GM19455 (cell line): Measurements from ENCODE around the gene CRISPLD2.
"Not testable (repeated sequence)": the region's sequence is repeated elsewhere in the genome, so short reads cannot be mapped to it uniquely, and the experiment has no call there.

Source experiments
- ATAC-seq: cut with Tn5 transposase; IDR thresholded peaks from one replicate; pipeline ENCODE4 v1.9.1; 2021; ENCODE audit not compliant: unreplicated experiment

CRISPLD2 gene

DNA sequence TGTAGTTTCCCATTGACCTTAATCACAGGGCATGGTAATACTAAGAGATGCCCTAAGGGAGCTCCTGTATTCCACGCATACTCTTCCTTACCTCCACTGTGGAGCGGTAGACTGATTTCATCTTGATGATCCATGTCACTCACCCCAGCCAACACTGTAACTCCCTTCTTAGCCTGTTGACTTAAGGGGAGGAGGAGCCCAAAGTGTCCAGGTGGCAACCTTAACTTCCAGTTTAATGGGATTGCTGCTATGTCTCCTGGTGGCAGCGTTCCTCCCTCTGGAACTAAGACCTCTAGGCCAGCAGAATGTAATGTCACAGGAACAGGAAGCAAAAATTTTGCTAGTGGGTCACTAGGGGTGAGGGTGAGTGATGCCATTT lies 36.4 kb downstream of the CRISPLD2 start:
- not testable (repeated sequence) for ATAC-seq

DNA sequence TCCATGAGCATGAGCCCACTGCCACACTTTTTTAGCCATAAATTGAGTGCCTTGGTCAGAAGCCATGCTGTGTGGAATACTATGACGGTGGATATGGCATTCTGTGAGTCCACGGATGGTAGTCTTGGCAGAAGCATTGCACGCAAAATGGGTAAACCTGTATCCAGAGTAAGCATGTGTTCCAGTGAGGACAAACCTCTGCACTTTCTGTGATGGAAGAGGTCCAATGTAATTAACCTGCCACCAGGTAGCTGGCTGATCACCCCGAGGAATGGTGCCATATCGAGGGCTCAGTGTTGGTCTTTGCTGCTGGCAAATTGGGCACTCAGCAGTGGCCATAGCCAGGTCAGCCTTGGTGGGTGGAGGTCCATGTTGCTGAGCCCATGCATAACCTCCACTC lies 37.0 kb downstream of the CRISPLD2 start:
- not testable (repeated sequence) for ATAC-seq

DNA sequence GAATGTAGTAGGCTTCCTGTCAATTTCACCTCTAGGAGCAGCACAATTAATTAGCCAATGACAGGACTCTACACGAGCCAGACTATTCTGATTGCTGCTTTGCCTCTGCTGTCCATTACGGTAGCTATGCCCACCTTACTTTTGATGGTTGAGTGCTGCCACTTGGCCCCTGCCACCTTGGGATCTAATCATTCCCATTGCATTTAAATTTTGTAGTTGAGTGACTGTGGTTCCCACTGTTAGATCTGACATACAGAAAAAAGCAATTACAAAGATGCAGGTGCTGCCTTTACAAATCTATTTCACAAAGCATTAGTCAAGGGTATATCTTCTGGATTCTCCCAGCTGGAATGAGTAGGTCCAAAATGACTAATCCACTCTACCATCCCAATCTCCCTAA lies 39.9 kb downstream of the CRISPLD2 start:
- no peak for ATAC-seq

DNA sequence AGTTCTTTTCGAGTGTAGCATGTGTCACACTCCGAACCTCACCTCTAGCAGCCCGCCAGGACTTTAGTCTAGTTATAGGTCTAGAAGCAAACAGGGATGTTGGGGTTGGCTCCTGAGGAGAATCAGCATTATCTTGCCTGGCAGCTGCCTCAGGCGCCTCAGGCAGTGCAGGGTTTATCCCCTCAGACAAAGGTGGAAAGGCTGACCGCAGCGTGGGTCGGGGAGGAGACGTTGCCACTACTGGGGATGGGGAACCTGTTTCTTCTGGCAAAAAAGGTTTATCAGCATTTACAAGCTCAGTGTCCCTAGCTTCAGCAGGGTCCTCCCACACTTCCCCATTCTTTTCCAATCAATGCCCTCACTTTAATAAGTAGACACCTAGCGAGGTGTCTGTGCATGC lies 40.6 kb downstream of the CRISPLD2 start:
- ATAC-seq = no peak

DNA sequence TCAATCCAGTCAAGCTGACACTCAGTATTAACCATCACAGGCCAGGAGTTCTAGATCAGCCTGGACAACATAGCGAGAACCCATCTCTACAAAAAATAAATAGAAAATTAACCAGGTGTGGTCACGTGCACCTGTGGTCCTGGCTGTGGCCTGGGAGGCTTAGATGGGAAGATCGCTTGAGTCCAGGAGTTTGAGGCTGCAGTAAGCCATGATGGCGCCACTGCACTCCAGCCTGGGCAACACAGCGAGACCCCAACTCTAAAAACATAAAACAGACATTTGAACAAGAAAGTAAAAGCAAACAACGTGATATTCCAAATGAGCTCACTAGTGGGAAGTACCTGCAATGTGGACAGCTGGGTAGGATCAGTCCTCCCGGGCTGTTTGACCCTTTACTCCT lies 41.9 kb downstream of the CRISPLD2 start:
- ATAC-seq = no peak

DNA sequence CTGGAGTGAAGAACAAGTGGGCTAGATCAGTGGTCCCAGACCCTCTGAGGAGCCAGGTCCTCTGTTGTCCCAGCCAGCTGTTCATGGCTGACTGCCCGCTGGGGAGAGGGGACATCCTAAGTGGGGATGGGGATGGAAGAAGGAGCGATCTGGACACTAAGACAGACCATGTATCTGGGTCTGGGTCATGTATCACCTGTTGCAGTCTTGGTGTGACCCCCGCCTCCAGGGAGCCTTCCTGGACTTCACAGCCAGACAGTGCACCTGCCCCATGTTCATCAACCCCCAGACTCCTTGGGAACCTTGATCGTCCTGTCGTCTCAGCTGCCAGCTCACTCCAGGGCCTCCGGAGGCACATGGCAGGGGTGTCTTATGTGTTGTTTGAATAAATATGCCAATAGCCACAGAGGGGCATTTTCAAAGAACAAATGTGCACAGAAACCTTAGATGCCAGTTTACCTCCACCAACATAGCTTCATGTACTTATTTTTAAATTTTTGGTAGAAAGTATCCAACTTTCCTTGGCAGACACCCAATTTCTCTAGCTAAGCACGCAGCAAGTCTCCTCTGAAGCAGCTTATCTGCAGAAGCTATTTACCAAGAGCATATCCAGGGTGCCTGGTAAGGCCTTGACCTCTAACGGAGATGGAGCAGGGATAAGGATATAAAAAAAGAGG lies 43.2 kb downstream of the CRISPLD2 start:
- ATAC-seq = no peak

DNA sequence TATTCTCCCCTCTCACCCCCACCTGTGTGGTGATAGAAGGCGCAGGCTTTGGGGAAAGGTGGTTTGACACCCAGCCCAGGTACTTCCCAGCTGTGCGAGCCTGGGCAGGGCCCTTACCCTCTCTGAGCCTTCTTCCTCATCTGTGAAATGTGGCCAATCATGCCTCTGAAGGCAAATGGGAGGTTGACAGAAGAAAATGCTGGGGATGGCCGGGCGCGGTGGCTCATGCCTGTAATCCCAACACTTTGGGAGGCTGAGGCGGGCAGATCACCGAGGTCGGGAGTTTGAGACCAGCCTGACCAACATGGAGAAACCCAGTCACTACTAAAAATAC lies 43.7 kb downstream of the CRISPLD2 start:
- no peak for ATAC-seq

DNA sequence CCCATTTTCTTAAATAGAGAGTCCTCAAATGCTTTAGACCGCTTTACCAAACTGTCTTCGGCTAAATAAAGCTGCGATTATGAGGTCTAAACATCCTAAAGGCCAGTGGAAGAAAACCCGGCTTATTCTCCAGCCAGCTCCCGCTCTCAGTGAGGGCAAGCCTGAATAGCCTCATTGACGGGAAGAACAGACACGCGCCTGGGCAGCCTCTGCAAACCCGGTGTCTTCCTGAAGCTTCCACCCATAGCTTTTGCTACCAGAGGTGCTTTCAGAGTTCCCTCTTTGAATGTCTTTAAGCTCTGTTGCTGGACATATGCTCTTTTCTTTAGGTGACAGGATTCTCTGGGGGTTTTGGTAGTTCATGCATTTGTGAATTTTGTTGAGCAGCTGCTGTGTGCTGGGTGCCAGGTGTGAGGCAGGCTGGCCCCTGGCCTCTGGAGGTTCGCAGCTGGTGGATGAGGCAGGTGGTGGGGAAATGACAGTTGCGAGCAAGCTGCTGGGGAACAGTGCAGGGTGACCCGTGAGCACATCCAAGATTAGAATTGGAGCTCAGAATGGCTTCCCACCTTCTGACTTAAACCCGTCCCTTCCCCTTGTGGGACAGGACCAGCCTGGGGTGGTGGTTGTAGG lies 44.7 kb downstream of the CRISPLD2 start:
- ATAC-seq = no peak

DNA sequence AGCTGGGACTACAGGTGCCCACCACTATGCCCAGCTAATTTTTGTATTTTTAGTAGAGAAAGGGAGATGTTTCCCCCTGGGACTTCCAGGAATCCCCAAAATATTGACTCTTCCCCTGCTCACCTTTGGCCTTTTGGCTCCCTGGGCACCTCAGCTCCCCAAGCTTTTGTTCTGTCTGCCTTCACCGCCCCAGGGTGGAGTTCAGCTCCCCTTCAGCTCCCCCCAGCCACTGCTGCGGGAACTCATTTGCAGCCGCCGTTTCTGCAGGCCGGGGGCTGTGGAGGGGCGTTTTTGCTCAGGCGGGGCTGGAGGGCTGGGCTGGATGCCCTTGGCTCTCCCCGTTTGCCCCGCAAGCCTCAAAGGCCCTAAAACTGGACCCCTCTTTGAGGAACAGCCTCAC lies 47.9 kb downstream of the CRISPLD2 start:
- no peak for ATAC-seq

DNA sequence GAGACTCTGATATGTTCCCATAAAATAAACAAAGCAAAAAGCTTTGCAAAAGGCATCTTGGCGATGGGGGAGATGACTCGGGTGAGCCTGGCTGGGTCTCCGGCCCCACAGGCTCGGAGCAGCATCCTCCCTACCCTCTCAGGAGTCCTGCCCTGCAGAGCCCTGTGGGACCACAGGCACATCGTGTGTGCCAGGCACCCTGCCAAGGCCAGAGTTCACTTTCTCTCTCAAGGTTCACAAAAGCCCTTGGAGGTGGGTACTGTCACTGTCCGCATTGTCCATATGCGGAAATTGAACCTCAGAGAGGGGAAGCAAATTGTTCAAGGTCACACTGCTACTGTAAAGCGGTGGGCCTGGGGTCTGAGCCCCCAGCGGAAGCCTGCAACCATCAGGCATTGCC lies 48.5 kb downstream of the CRISPLD2 start:
- no peak for ATAC-seq

DNA sequence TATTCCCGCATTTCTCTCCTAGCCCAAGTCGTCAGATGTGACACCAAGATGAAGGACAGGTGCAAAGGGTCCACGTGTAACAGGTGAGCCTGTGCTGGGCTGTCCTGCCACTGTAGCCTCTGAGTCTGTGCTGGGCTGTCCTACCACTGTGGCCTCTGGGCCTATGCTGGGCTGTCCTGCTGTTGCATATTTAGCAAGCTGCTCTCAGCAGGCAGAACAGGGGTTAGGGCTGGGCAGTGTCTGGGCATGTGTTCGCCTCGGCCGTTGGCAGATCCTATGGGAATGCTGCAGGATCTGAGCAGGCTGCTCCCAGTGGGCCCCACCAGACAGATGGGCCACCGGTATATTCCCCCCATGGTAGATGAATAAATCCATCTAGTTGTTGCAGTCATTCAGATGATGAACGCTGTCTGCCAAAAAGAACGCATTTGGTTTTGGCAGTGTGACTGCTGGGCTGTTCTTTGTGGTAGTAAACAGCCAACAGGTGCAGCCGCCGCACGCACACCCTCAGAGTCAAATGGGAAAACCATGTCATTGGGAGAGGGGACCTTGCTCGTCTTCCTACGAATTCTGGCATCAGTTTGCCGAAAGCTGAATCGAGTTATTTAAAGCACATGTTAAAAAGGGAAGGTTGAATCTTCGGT lies 49.2 kb downstream of the CRISPLD2 start:
- ATAC-seq = no peak

DNA sequence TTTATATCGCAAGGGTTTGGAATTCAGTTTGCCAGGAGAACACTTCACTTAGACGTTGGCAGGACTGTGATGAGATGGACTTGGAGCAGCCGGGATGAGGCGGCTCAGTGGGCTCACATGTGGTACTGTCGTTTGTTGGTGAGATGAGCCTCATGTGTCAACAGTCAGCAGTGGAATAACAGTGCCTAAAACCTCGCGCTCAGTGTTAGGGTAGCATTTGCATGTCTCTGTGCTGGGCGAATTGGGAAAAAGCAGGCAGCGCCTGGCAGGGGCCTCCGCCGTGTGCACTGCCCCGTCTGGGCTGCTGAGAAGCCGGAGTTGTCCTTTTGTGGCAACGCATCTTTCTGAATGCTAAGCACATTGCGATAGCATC lies 49.7 kb downstream of the CRISPLD2 start:
- ATAC-seq = no peak

DNA sequence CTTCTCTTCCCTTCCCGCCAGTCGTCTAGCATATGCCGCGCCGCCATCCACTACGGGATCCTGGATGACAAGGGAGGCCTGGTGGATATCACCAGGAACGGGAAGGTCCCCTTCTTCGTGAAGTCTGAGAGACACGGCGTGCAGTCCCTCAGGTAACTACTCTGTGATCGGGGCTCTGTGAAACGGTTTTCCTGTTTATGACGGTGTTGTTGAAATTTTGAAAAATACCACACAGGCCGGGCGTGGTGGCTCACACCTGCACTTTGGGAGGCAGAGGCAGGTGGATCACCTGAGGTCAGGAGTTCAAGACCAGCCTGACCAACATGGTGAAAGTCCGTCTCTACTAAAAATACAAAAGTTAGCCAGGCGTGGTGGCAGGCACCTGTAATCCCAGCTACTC lies 53.2 kb downstream of the CRISPLD2 start:
- not testable (repeated sequence) for ATAC-seq

DNA sequence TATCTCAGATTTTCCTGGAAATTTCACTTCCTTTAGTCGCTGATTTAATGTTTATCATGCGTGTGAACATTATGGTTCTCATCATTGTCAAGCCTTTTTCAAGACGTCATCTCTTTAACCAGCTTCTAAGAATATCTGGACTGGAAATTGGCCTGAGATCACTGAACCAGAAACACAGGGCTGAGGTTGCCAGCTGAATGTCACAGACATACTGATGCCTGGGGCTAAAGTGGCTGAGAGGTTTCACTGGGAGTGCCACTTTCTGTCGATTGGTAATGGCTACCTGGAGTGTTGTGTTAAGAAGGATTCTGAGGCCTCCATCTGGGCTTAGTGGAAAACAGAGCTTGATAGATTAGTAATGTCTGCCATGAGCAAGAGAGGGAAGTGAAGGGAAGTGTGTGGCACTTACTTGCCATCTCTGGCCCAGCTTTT lies 54.2 kb downstream of the CRISPLD2 start:
- ATAC-seq = no peak

DNA sequence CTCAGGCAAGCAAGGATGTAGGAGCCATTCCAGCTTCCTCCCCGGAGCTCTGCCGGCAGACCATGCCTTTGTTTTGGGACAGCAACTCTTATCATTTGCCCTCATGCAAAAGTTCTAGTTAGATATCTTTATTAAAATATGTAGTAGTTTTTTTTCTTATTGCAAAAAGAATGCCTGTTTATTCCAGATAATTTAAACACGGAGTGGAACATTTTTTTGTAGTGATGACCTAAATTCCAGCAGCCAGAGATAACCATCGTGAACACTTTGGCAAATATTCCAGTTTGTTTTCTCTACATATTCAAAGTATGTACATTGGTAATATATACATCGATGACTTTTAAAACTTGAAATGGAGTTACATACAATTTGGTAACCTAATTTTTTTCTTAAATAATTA lies 54.8 kb downstream of the CRISPLD2 start:
- ATAC-seq = no peak

DNA sequence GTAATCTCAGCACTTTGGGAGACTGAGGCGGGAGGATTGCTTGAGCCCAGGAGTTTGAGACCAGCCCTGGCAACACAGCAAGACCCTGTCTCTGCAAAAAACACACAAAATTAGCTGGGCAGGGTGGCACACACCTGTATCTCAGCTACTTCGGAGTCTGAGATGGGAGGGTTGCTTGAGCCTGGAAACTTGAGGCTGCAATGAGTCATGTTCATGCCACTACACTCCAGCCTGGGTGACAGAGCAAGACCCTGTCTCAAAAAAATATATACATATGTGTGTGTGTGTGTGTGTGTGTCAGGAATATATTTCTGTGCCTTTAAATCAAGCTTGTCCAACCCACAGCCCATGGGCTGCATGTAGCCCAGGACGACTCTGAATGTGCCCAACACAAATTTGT lies 55.2 kb downstream of the CRISPLD2 start:
- no peak for ATAC-seq

DNA sequence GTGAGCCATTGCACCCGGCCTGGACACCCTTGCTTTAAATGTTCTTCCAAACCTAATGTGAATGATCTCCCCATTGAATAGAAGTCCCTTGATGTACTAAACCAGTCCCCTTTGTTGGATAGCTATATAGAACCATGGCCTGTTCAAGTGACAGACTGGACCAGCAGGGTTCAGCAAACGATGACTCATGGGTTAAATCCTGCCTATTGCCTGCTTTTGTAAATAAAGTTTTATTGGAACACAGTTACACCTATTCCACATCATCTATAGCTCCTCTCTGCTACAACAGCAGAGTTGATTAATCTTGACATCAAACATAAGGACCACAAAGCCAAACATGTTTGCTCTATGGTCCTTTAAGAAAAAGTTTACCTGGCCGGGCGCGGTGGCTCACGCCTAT lies 56.1 kb downstream of the CRISPLD2 start:
- ATAC-seq = no peak

DNA sequence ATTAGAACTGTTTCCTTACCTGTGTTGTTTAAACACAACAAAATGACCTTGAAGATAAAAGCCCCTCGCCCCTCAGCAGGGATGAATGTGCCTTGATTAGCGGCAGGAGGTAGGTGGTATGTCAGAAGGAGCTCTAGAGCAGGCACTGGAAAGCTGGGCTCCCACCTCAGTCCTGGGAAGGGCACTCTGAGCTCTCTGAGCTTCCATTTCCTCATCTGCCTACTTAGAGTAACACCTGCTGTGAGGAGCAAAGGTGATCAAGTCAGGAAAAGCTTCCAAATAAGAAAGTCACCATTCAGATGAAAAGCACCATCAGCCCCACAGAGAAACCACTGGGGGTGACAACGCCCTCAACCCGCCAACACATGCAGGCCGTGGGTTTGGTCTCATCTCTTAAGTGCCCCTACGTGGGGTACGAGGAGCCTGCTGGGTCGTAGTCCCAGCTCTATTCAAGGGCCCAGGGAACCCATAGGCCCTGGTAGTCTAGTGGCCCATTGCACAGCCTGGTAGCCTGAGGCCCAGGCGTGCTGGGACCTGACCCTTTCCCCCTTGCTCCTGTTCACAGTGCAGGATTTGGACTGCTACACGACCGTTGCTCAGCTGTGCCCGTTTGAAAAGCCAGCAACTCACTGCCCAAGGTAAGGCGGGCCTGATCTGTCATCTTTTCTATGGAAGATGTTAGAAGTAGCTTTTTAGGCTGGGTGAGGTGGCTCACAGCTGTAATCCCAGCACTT lies 57.3 kb downstream of the CRISPLD2 start:
- no peak for ATAC-seq

DNA sequence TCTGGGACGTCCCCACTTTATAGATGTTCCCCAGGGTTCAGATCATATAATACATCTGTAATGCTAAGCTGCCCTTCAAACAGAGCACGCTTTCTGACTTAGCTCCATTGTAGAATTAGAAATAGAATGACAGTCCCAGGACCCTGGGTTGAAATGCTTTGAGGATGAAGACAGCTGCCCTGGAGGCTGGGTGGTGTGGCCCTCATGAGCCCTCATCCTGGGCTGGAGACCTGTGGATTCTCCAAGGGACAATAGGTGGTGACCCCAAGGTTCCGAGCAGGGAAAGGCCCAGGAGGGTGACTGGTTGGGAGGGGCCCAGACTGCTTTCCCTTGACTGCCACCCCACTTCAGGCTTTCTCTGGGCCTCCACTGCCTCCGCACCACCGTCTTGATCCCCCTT lies 59.0 kb downstream of the CRISPLD2 start:
- no peak for ATAC-seq

DNA sequence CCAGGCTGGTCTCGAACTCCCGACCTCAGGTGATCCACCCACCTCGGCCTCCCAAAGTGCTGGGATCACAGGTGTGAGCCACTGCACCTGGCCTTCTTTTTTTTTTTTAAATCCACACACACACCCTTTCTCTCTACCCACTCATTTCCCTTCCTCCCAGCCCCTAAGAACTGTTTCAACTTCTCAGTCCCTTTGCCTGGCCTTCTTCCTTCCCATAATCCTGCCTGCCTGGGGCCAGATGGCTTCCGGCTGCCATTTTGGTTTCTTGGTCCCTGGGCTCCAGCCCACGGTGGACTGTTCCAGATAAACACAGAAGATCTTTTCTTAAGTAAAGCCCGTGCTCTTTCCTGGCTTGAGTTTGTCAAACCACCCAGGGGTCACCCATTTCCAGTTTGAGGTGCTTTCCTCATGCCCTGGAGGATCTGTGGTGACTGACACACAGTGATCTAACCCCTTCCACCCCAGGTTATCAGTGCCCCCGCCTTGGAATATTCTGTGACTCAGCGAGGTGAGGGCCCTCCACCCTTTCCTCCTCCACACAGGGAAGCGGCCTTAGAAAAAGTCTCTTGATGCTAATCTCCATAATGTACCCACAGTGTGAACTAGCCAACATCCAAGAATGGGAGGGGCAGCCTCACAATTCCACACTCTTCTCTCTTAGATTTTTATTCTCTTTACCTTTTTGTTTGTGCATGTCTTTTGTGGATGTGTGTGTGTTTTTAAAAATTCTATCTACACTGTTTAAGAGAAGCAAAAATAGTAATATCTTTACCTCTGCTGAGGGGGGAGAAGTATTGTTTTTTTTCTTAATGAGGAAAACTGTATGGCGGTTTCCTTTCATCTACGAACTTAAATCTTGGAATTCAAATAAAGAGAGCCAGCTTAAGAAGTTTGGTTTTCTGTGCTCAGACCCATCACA lies 60.0 kb downstream of the CRISPLD2 start:
- no peak for ATAC-seq
